HG02852 (cell line): ENCODE data around the gene PDIA3.
"Not testable (repeated sequence)": the region's sequence is repeated elsewhere in the genome, so short reads cannot be mapped to it uniquely, and the experiment has no call there.

ENCODE experiments used
- ATAC-seq: cut with Tn5 transposase; IDR thresholded peaks from one replicate; pipeline ENCODE4 v1.9.1; 2021; ENCODE audit warnings: mild to moderate bottlenecking, moderate library complexity; ENCODE audit not compliant: unreplicated experiment

PDIA3 gene

DNA sequence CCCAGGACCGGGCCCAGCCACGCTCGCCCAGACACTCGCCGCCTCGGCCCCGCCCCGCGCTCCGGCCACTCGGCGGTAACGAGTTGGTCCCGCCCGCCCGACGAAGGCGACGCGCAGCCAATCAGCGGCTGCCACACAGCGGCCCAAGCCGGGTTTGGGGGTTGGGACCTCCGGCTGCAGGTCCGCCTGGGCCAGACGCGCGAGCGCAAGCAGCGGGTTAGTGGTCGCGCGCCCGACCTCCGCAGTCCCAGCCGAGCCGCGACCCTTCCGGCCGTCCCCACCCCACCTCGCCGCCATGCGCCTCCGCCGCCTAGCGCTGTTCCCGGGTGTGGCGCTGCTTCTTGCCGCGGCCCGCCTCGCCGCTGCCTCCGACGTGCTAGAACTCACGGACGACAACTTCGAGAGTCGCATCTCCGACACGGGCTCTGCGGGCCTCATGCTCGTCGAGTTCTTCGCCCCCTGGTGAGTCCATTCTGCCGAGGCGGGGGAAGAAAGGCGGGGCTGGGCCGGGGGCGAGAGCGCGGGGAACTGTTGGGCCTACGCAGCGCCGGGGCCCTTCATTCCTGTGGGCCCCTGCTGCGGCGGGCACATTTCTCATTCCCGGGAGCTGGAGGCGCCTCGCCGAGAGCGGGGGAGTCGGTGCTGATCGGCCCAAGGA, at the start of gene PDIA3:
Gene PDIA3, plus strand, starts transcription at position 194 of the 658 bp plus-strand sequence. Its CDS starts 102 bp downstream, at position 296.
- peak; percentile 72 for ATAC-seq

- ATAC-seq, result no peak
Observed at GRCh38 chr15:43702174-43702573, 44.1 kb upstream of the PDIA3 start.

DNA sequence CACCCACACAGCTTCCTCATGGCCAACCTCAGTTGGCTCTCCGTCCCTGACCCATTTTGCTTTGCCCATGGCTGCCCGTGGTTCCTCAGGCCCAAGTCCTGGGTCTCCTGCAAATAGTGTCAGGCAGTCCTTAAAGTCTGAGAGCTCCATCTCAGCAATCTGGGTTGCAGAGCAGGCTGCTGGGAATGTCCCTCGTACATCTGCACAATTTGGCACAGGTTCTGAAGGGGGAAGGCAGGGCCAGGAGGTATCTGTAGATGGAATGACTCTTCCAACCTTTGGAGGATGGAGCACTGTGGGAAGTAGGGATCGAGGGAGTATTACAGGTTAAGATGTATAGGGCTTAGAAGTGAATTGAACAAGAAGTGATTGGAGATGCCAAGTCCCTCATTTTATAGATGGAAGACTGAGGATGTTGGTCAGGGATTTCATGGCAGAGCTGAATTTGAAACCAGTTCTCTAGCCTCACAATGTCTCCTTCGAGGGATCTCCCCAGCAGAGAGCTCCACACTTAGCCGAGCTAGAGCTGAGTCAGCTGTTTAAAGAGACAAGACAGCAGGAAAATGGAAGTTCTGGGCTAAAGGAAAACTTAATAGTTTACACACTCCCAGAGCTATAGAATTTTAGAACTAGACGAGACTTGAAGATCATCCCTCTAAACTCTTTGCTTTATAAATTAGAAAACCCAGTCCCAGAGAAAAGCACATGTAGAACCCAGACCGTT, 43.4 kb upstream of the PDIA3 start:
- no peak for ATAC-seq

DNA sequence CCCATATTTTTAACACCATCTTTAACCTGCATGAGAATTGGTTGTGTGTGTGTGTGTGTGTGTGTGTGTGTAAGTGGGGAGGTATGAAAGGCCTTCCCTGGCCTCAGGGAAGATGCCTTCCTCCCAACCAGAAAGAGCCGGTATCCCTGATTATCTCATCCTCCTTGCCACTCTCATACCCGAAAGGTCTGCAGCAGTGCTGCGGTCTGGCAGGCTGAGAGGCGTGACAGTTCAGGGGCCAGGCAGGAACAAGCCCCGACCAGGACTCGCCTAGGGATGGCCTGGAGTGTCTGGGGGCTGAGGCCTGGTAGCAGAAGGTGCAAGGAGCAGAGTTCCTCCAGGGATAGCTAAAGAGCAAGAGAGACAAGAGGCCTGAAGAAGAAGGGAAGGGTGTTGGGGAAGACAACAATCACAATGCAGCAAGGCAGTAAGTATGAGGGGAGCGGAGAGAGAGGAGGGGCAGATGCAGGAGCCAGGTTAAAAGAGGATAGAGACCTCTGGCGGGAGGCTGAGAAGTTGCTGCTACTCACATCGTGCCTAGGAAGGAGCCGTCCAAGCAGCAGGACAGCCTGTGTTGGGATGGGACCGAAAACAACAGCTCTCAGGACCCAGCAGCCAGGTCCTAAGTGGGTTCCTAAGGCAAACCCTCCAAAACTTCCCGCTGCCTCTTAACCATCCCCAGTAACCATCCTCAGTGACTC, 35.7 kb upstream of the PDIA3 start:
- not testable (repeated sequence) for ATAC-seq

GRCh38 chr15:43723151-43723550, 23.1 kb upstream of the PDIA3 start:
- no peak for ATAC-seq

DNA sequence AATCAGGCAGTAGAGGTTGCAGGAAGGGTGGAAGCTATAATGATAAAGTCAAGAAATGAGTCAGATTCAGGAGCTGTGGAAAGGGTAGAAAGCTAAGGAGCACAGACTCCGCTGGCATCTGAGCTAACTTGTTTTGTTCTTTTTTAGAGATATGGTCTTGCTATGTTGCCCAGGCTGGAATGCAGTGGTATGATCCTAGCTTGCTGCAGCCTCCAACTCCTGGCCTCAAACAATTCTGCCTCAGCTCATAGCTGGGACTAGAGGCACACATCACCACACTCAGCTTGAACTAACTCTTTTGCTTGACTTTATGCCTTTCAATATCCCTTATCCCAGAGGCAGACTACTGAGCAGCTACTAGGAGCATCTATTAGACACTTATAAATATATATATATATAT, 19.9 kb upstream of the PDIA3 start:
- not testable (repeated sequence) for ATAC-seq

DNA sequence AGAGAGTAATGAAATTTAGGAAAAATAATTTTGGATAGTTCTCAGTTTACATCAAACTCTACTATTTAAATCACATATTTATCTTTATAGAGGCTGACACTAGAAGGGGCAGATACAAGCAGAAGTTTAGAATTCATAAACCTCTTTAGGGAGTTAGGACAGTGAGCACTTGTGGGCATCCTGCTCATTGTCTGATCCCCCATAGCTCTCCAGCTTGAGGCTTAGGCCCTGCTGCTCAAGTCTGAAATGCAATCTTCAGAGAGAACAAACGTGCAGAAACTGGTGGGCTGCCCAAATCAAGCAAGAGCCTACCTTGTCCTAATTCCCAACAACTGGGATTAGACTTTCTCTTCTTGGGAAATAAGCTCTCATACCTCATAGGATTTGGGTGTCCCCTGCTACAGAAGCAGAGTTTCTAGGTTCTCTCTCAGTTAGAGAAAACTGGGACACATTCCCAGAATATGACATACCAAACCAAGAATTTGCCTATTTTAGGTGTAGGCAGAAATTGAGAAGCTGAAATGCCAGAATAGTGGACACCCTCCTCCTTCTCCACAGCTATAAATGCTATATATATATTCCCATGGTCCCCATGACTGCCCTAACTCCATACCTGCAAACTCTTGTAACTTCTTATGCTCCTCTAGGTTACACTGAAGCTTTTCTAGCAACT, 18.0 kb upstream of the PDIA3 start:
- not testable (repeated sequence) for ATAC-seq

- peak; percentile 54 for ATAC-seq
Observed at GRCh38 chr15:43735416-43735815, 10.8 kb upstream of the PDIA3 start.

DNA sequence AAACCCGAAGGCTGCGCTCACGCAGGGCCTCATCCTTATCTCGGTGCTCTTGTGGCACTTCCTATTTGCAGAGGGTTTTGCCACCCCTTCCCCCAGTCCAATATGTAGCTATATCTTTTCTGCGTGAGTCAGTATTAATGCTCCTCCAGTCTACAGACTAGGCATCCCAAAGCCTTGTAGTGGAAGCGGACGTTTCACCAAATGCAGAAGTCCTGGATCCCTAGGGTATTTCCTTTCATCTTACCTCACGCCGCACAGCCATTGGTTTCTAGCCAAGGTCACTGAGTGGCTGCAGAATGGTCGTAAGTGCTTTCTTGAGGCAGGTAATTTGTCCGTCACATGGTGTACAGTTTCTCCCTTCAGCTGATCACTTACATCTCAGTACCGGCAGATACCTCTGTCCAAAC, 668 bp downstream of the PDIA3 start:
- ATAC-seq, result peak; percentile 14

DNA sequence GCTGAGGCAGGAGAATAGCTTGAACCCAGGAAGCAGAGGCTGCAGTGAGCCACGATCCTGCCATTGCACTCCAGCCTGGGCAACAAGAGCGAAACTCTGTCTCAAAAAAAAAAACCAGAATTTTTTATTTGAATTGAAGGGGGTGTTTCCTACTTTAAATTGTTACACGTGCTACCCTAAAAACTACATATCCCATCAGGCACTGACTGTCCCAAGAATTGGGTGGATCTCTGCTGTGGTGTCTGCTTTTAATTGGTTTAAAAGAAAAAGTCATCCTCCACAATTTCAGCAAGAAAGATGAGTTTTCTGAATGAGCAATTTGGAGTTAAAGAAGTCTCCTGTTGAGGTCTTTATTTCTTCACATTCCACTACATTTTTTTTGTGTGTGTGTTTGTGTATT, 2.1 kb downstream of the PDIA3 start:
- ATAC-seq, result no peak

DNA sequence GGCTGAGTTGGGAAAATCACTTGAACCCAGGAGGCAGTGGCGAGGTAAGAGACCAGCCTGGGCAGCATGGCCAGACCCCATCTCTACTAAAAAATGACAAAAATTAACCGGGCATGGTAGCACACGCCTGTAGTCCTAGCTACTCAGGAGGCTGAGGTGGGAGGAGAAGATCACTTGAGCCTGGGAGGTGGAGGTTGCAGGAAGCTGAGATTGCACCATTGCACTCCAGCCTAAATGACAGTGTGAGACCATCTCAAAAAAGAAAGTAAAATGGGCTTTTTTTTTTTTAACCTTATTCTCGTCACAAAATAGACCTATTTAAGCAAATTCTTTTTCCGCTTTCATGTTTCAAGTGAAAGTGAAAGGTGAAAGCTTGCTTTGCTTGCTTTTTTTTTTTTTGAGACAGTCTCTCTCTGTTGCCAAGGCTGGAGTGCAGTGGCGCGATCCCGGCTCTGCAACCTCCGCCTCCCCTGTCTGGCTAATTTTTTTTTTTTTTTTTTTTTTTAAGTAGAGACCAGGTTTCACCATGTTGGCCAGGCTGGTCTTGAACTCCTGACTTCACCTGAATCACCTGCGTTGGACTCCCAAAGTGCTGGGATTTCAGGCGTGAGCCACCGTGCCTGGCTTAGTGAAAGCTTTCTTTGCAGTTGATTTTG, 3.6 kb downstream of the PDIA3 start:
- peak; percentile 39 for ATAC-seq

DNA sequence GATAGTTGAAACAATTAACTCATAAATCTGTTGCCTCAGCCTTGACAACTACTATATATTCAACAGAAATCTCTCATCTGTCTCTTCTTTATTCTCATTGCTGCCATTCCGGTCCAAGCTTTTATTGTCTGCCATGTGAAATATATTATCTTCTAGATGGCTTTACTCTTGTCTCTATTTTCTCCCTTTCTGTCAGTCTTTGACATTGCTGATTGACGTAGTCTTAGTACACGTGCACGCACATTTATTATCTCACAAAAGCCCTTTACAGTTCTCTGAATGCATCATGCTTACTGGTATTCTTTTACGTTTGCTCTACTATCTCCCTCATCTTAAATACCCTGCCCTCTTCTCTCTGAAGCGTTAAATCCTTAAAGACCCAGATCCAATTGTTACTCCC, 5.6 kb downstream of the PDIA3 start:
- ATAC-seq, result no peak

- no peak for ATAC-seq
Observed at GRCh38 chr15:43762824-43763223, 16.6 kb downstream of the PDIA3 start.

GRCh38 chr15:43763819-43764446, 17.7 kb downstream of the PDIA3 start:
- ATAC-seq, result no peak

GRCh38 chr15:43769584-43770228, 23.5 kb downstream of the PDIA3 start:
- no peak for ATAC-seq

DNA sequence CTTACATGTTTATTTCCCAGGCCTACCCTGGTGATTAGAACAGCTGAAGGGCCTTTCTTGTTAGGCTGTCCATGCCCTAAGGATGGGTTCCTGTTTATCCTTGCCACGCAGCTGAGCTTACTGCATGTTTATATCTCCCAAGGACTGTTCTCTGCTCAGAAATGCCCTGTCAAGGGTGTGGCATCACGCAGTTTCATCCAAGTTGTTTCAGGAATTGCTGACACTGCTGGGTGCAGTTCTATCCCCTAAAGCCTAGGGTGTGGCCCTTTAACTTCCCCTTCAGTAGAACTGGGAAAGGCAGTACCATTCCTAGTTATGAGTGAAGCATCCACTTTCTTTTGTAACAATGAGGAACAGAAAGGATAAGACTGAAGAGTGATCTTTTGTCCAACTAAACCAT, 25.6 kb downstream of the PDIA3 start:
- no peak for ATAC-seq

DNA sequence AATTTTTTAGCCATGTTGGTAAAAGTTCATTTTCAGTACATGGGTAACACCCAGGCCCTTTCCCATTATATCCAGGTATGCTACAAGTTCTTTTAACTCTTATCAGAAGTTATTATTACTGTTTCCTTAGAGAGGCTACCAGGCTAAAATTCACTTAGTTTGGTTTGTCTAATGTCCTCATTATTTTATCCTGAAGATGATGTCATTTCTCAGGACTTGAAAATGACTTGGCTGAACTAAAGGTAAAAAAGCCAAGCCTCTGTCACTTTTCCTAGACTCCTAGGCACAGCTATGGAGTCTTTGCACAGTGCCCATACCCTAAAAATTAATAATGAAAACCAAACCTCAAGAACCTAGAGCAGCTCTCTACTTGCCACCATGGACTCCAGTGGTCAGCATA, 26.4 kb downstream of the PDIA3 start:
- ATAC-seq, result no peak

GRCh38 chr15:43774062-43774461, 27.8 kb downstream of the PDIA3 start:
- no peak for ATAC-seq

GRCh38 chr15:43775411-43775965, 29.2 kb downstream of the PDIA3 start:
- ATAC-seq, result no peak
